NCI-H2196 (cell line): ENCODE results near the gene CEACAM1.
"Not testable (repeated sequence)": the region's sequence is repeated elsewhere in the genome, so short reads cannot be mapped to it uniquely, and the experiment has no call there.

Experiments
- DNase-seq: peaks from one replicate; lab custom pipeline; 2025; ENCODE audit not compliant: unreplicated experiment; lab: John Stamatoyannopoulos, UW

The CEACAM1 gene

GRCh38 chr19:42512743-42513304 lies 15.5 kb downstream of the CEACAM1 start:
- DNase-seq = no peak

GRCh38 chr19:42512130-42512636 lies 16.1 kb downstream of the CEACAM1 start:
- DNase-seq = no peak

- DNase-seq = no peak
These were observed 16.9 kb downstream of the CEACAM1 start for GRCh38 chr19:42511340-42511739.

- DNase-seq = no peak
These were observed 19.3 kb downstream of the CEACAM1 start for GRCh38 chr19:42508892-42509444.

GRCh38 chr19:42505066-42505465 lies 23.2 kb downstream of the CEACAM1 start:
- DNase-seq = no peak

- DNase-seq = no peak
These were observed 26.5 kb downstream of the CEACAM1 start for GRCh38 chr19:42501733-42502132.

- not testable (repeated sequence) for DNase-seq
These were observed 27.0 kb downstream of the CEACAM1 start for GRCh38 chr19:42501243-42501642.

- DNase-seq = no peak
These were observed 30.0 kb downstream of the CEACAM1 start for GRCh38 chr19:42498169-42498757.

GRCh38 chr19:42497492-42498168 lies 30.7 kb downstream of the CEACAM1 start:
- DNase-seq = no peak

- no peak for DNase-seq
These were observed 31.7 kb downstream of the CEACAM1 start for GRCh38 chr19:42496460-42497133.

GRCh38 chr19:42495663-42496062 lies 32.6 kb downstream of the CEACAM1 start:
- no peak for DNase-seq

GRCh38 chr19:42494321-42494720 lies 34.0 kb downstream of the CEACAM1 start:
- DNase-seq = no peak

- peak; percentile 19 for DNase-seq
These were observed 39.3 kb downstream of the CEACAM1 start for GRCh38 chr19:42488783-42489521.

GRCh38 chr19:42487798-42488178 lies 40.5 kb downstream of the CEACAM1 start:
- no peak for DNase-seq

GRCh38 chr19:42487032-42487797 lies 41.1 kb downstream of the CEACAM1 start:
- no peak for DNase-seq

- DNase-seq = not testable (repeated sequence)
These were observed 43.2 kb downstream of the CEACAM1 start for GRCh38 chr19:42485036-42485435.

GRCh38 chr19:42480335-42481095 lies 47.8 kb downstream of the CEACAM1 start:
- DNase-seq = no peak

GRCh38 chr19:42479736-42480135 lies 48.5 kb downstream of the CEACAM1 start:
- DNase-seq = no peak

GRCh38 chr19:42478765-42479311 lies 49.4 kb downstream of the CEACAM1 start:
- no peak for DNase-seq
